ENCODE results near the gene STARD8.

DNA sequence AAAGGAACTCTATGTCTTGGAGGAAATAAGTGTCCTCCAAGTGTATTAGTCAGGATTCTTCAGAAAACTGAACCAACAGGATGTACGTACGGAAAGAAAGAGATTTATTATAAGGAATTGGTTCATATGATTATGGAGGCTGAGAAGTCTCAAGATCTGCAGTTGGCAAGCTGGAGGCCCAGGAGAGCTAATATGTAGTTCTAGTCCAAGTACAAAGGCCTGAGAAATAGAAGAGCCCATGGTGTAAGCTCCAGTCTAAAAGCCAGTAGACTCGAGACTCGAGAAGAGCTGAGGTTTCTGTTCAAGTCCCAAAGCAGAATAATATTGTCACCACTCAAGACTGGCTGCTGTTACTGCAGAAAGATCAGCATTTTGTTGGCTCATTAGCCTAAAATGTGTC is 116.0 kb downstream of the STARD8 start:
- TF ChIP-seq, protein P1, sequence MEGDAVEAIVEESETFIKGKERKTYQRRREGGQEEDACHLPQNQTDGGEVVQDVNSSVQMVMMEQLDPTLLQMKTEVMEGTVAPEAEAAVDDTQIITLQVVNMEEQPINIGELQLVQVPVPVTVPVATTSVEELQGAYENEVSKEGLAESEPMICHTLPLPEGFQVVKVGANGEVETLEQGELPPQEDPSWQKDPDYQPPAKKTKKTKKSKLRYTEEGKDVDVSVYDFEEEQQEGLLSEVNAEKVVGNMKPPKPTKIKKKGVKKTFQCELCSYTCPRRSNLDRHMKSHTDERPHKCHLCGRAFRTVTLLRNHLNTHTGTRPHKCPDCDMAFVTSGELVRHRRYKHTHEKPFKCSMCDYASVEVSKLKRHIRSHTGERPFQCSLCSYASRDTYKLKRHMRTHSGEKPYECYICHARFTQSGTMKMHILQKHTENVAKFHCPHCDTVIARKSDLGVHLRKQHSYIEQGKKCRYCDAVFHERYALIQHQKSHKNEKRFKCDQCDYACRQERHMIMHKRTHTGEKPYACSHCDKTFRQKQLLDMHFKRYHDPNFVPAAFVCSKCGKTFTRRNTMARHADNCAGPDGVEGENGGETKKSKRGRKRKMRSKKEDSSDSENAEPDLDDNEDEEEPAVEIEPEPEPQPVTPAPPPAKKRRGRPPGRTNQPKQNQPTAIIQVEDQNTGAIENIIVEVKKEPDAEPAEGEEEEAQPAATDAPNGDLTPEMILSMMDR (IDR thresholded peaks at IDR 0.05): no peak
- no peak for TF ChIP-seq EZH2 (IDR thresholded peaks at IDR 0.05; ENCODE audit: borderline replicate concordance, insufficient read depth, low read depth, low read length, poor library complexity, severe bottlenecking)

Measured in B cell (primary cell).